Stimulated activated memory B cell treated with anti-CD40 and anti-IgM and Interleukin-4, amounts not matched to agents 10 μg/mL and 1 μg/mL and 100 μg/mL, for 72 hours (primary cell): ENCODE measurements around the gene PCMTD2.

Experiments used
- ATAC-seq: fragments of 150-1000 bp; cut with Tn5 transposase; 2 replicates; pipeline ENCODE4 v1.10.0; 2021
- H3K27ac Mint-ChIP-seq: one replicate; pipeline ENCODE4 v1.8.0; 2022; ENCODE audit warnings: mild to moderate bottlenecking, mixed read lengths
- H3K27me3 Mint-ChIP-seq: one replicate; pipeline ENCODE4 v1.8.0; 2022; ENCODE audit warnings: mixed read lengths
- H3K36me3 Mint-ChIP-seq: one replicate; pipeline ENCODE4 v1.8.0; 2022; ENCODE audit warnings: mixed read lengths
- H3K4me1 Mint-ChIP-seq: one replicate; pipeline ENCODE4 v1.8.0; 2022; ENCODE audit warnings: mixed read lengths
- H3K4me3 Mint-ChIP-seq: one replicate; pipeline ENCODE4 v1.8.0; 2022; ENCODE audit warnings: mild to moderate bottlenecking, moderate library complexity, mixed read lengths
- H3K9me3 Mint-ChIP-seq: one replicate; pipeline ENCODE4 v1.8.0; 2022; ENCODE audit warnings: mixed read lengths

The PCMTD2 gene

DNA sequence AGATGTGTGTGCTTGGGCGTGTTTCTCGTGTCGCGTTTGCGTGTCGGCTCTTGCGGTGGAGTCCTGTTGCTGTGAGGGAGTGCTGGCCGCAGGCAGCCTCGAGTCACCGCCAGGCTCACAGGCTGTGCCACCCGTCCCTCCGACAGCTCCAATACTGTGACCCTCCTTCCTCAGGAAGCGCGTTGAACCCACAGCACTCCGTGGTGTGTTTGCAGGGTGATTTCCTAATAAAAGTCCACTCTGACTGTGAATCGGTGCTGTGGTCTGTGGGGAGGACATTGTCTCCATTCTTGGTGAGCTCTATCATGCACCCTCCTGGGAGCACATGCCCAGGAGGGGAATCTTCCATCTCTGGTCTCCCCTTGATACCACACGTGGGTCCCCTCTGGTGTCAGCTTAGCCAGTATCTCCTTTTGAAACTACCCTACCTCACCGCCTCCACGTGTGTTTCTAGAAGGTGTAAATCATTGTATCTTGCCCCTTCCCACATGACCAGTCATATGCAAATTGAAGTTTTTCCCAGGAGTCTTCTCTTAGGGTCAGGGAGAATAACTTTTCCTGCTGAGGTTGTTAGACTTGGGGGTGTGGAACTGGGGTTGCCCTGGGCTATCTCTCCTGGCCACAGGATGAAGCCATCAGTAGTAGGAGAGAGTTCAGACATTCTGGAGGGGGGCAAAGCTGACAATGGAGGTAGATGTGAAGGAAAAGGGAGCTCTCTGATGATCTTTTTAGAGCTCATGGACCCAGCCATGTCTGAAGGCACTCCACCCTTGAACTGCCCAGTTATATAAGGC lies 13.3 kb upstream of the PCMTD2 start:
- no peak for ATAC-seq
- no peak overlapping the region for H3K27ac Mint-ChIP-seq

DNA sequence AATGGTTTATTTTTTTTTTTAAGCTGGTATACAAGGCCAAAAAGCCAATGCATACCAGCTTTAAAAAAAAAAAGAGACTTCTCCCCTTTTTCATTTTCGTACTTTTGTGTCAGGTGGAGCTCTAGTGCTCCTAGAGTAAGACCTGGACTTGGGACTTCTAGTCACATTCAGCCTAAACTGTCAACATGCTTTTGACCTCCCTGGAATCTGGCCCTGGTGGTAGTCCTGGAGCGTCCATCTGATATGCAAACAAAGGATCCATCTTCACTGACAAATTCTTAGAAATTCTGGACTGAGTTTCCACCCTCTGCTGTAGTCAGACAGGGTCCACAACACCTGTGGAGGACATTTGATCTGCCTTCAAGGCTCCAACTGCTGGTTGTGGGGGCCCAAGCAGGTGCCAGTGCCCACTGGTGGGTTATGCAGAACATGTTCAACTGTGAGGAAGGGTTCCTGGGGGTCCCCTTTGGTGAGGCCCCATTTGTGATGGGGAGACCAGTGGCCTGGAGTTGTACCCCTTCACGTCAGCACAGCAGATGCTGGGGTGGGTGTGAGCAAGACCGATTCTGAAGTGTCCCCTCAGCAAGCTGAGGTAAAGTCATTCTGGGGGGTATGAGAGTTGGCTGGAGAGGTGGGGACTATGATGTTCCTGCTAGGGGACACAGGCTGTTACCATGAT lies 12.6 kb upstream of the PCMTD2 start:
- no peak for ATAC-seq
- no peak overlapping the region for H3K4me3 Mint-ChIP-seq
- no peak overlapping the region for H3K27ac Mint-ChIP-seq
- peaks cover 20% of the 10 kb centered on the region for H3K4me1 Mint-ChIP-seq
- no peaks in the 10 kb centered on the region for H3K36me3 Mint-ChIP-seq
- no peaks in the 10 kb centered on the region for H3K9me3 Mint-ChIP-seq
- H3K27me3 Mint-ChIP-seq: peaks cover 43% of the 10 kb centered on the region

More for the DNA sequence above, 13.3 kb upstream of the PCMTD2 start:
- Mint-ChIP-seq H3K27me3 (peaks cover 38% of the 10 kb centered on the region), H3K36me3 (no peaks in the 10 kb centered on the region), H3K9me3 (no peaks in the 10 kb centered on the region), H3K4me3 (no peak overlapping the region), H3K4me1 (peaks cover 14% of the 10 kb centered on the region)

- H3K4me1 Mint-ChIP-seq: peaks cover 13% of the 10 kb centered on the region
- no peaks in the 10 kb centered on the region for H3K36me3 Mint-ChIP-seq
- no peak overlapping the region for H3K4me3 Mint-ChIP-seq
- H3K27ac Mint-ChIP-seq: no peak overlapping the region
- H3K9me3 Mint-ChIP-seq: no peaks in the 10 kb centered on the region
- peaks cover 43% of the 10 kb centered on the region for H3K27me3 Mint-ChIP-seq
- no peak for ATAC-seq
Observed at GRCh38 chr20:64244281-64244805, 11.2 kb upstream of the PCMTD2 start.

DNA sequence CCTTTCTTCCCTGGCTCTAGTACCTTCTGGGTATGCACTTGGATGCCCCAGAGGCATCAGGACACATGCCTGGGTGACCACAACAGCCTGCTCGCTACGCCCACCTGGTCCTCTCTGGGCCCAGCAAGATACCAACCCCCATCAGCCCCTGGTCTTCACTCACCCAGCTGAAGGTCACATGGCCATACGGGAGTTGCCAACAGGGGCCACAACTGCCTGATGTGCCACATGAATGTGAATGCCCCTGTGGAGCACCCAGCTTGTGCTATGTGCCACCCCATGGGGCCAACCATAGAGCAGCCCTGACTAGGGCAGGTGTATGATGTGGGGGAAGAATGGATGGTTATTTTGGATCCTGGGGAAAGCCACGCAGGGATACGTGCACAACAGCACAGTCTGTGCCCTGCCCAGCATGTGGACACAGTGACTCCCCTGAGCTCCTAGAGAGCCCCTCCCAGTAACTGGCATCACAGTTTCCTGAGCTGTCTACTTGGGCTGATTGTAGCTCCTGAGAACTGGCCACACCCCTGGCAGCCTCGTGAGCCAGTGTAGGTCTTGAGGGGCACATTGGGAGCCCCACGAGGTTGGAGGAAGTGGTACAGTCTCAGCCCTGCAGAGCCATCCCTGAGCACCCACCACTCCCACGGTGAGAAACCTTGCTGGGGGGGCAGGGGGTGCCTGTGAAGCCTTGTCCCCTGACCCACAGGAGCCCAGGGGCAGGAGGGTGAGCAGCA lies 10.5 kb upstream of the PCMTD2 start:
- Mint-ChIP-seq H3K27ac (no peak overlapping the region), H3K4me3 (no peak overlapping the region), H3K36me3 (no peaks in the 10 kb centered on the region), H3K27me3 (peaks cover 43% of the 10 kb centered on the region), H3K9me3 (no peaks in the 10 kb centered on the region), H3K4me1 (peaks cover 10% of the 10 kb centered on the region)
- no peak for ATAC-seq

DNA sequence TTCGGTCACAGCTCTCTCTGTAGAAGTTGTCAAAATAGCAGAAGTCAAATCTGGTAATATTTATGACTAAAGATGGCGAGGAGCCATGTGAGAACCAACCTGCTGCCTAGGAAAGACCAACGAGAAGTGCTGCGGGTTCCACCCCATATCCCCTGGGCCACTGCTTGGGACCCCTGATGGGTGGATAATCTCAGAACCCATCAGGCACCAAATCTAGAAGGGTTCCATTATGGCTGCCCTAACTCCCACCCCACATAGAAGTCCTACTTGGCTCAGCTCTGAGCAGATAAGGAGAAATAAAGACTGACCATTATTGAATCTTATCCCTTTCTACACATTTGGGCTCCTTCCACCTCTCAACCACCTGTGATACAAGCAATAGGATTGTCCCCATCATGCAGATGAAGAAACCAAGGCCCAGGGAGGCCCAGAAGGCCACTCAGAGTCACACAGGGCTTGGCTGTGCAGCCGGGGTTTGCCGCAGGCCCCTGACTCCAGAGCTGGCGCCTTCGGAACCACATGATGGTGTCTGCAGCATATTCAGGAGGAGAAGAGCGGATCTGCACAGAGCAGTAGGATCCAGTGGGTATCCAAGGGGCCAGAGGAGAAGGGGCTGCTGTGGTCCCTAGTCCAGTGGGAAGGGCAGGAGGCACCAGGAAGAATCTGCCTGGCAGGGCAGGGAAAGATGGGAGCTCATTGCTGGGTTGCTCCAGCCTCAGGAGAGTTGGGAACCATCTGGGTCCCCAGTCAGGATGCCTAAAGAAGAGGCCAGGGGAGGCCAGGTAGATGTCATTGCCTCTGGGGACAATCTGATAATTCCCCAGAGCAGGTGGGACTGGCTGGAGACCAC lies 9.6 kb upstream of the PCMTD2 start:
- Mint-ChIP-seq H3K27me3 (peaks cover 43% of the 10 kb centered on the region), H3K4me1 (peaks cover 10% of the 10 kb centered on the region), H3K9me3 (no peaks in the 10 kb centered on the region), H3K27ac (no peak overlapping the region), H3K36me3 (no peaks in the 10 kb centered on the region), H3K4me3 (no peak overlapping the region)
- no peak for ATAC-seq

- Mint-ChIP-seq H3K9me3 (no peaks in the 10 kb centered on the region), H3K4me3 (no peak overlapping the region), H3K4me1 (peaks cover 10% of the 10 kb centered on the region), H3K36me3 (no peaks in the 10 kb centered on the region), H3K27me3 (peaks cover 43% of the 10 kb centered on the region), H3K27ac (no peak overlapping the region)
- ATAC-seq: no peak
Observed at GRCh38 chr20:64246616-64247306, 8.8 kb upstream of the PCMTD2 start.

- Mint-ChIP-seq H3K27ac (no peak overlapping the region), H3K36me3 (no peaks in the 10 kb centered on the region), H3K4me3 (no peak overlapping the region), H3K27me3 (peaks cover 43% of the 10 kb centered on the region), H3K9me3 (no peaks in the 10 kb centered on the region), H3K4me1 (peaks cover 10% of the 10 kb centered on the region)
- ATAC-seq: no peak
Observed at GRCh38 chr20:64247307-64247618, 8.3 kb upstream of the PCMTD2 start.

GRCh38 chr20:64247970-64248841 lies 7.3 kb upstream of the PCMTD2 start:
- Mint-ChIP-seq H3K27me3 (peaks cover 36% of the 10 kb centered on the region), H3K9me3 (no peaks in the 10 kb centered on the region), H3K27ac (no peak overlapping the region), H3K4me3 (no peak overlapping the region), H3K36me3 (no peaks in the 10 kb centered on the region), H3K4me1 (peaks cover 17% of the 10 kb centered on the region)
- ATAC-seq: peak; percentile 50

DNA sequence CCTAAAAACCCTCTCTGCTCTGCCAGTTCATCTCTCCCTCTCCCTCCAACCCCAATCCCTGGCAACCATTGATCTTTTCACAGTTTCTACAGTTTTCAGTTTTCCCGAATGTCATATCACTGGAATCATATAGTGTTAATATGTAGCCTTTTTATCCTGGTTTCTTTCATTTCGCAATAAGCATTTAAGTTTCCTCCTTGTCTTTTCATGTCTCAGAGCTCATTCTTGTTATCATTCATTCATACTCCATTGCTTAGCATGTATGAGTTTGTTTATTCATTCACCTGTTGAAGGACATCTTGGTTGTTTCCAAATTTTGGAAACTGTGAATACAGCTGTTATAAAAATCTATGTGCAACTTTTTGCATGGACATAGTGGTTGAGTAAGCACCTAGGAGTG lies 5.5 kb upstream of the PCMTD2 start:
- ATAC-seq: no peak
- Mint-ChIP-seq H3K9me3 (no peaks in the 10 kb centered on the region), H3K27ac (no peak overlapping the region), H3K27me3 (peaks cover 24% of the 10 kb centered on the region), H3K36me3 (no peaks in the 10 kb centered on the region), H3K4me1 (peaks cover 29% of the 10 kb centered on the region), H3K4me3 (no peak overlapping the region)

DNA sequence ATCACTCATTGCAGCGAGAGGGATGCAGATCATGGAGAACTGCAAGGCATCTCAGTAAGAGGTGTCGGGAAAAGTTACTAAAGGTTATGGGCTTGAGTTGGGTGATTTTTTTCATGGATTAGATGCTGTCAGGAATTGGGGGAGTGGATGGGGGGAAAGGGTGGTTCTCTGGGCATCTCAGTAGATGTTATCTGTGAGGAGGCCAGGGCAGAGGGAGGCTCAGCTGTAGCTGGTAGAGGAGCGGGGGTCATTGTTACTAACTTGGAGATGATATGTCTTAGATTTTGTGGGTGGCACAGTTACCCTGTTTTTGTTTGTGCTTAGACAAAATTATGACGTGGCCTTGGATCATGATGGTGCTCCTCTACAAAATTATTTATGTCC lies 2.6 kb upstream of the PCMTD2 start:
- no peaks in the 10 kb centered on the region for H3K9me3 Mint-ChIP-seq
- peaks cover 45% of the 10 kb centered on the region for H3K4me1 Mint-ChIP-seq
- H3K36me3 Mint-ChIP-seq: no peaks in the 10 kb centered on the region
- ATAC-seq: no peak
- peak overlapping the region; percentile 58 for H3K27ac Mint-ChIP-seq
- no peak overlapping the region for H3K4me3 Mint-ChIP-seq
- no peaks in the 10 kb centered on the region for H3K27me3 Mint-ChIP-seq

GRCh38 chr20:64253443-64253842 lies 2.1 kb upstream of the PCMTD2 start:
- Mint-ChIP-seq H3K27me3 (no peaks in the 10 kb centered on the region), H3K36me3 (no peaks in the 10 kb centered on the region), H3K4me3 (no peak overlapping the region), H3K27ac (peak overlapping the region; percentile 58), H3K4me1 (peaks cover 50% of the 10 kb centered on the region), H3K9me3 (no peaks in the 10 kb centered on the region)
- ATAC-seq: no peak

- no peak for ATAC-seq
- Mint-ChIP-seq H3K9me3 (no peaks in the 10 kb centered on the region), H3K36me3 (peaks cover 6% of the 10 kb centered on the region), H3K27me3 (no peaks in the 10 kb centered on the region), H3K4me3 (peak overlapping the region; percentile 100), H3K4me1 (peaks cover 57% of the 10 kb centered on the region), H3K27ac (peak overlapping the region; percentile 99)
Observed at GRCh38 chr20:64254156-64254555, 1.4 kb upstream of the PCMTD2 start.

DNA sequence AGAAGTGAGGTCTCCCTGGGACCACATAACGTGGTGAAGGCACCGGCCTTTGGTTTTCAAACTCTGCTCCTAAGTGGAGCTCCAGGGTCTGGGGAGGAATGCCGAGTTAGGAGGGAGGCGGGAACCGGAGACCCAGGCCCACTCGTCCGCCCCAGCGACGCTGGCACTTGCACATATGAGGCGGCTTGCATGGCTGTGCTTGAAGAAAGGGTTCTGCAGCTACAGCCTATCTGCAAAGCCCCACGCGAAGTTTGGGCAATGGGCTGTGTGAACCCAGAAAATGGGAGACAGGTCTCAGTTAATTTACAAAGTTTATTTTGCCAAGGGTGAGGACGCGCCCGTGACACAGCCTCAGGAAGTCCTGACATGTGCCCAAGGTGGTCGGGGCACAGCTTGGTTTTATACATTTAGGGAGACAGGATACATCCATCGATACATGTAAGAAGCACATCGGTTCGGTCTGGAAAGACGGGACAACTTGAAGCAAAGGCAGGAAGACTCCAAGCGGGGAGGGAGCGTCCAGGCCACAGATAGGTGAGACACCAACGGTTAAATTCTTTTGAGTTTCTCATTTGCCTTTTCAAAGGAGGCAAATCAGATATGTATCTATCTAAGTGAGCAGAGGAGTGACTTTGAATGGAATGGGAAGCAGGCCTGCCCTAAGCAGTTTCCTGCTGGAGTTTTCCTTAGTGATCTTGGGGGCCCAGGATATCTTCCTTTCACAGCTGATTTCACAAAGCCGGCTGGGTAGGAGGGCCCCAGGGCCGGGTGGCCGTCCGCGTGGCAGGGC lies 782 bp upstream of the PCMTD2 start:
- Mint-ChIP-seq H3K36me3 (peaks cover 6% of the 10 kb centered on the region), H3K9me3 (no peaks in the 10 kb centered on the region), H3K4me1 (peaks cover 58% of the 10 kb centered on the region), H3K27ac (peak overlapping the region; percentile 99), H3K27me3 (no peaks in the 10 kb centered on the region), H3K4me3 (peak overlapping the region; percentile 100)
- ATAC-seq: no peak
